ENCODE results near the gene PARD3.

PARD3 gene

GRCh38 chr10:34080485-34081346, 734.4 kb downstream of the PARD3 start:
- TF ChIP-seq, protein P1, sequence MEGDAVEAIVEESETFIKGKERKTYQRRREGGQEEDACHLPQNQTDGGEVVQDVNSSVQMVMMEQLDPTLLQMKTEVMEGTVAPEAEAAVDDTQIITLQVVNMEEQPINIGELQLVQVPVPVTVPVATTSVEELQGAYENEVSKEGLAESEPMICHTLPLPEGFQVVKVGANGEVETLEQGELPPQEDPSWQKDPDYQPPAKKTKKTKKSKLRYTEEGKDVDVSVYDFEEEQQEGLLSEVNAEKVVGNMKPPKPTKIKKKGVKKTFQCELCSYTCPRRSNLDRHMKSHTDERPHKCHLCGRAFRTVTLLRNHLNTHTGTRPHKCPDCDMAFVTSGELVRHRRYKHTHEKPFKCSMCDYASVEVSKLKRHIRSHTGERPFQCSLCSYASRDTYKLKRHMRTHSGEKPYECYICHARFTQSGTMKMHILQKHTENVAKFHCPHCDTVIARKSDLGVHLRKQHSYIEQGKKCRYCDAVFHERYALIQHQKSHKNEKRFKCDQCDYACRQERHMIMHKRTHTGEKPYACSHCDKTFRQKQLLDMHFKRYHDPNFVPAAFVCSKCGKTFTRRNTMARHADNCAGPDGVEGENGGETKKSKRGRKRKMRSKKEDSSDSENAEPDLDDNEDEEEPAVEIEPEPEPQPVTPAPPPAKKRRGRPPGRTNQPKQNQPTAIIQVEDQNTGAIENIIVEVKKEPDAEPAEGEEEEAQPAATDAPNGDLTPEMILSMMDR (IDR thresholded peaks at IDR 0.05; ENCODE audit: low read depth, low read length, missing control alignments) = no peak
- DNase-seq (ENCODE audit: low read depth) = no peak
- no peak overlapping the region for H3K4me3 ChIP-seq (ENCODE audit: low read depth, low read length)

- DNase-seq (ENCODE audit: low read depth) = no peak
- TF ChIP-seq, protein P1 (IDR thresholded peaks at IDR 0.05; ENCODE audit: low read depth, low read length, missing control alignments) = no peak
- H3K4me3 ChIP-seq (ENCODE audit: low read depth, low read length) = no peak overlapping the region
Measured at GRCh38 chr10:34079702-34080484, 735.2 kb downstream of the PARD3 start.

DNA sequence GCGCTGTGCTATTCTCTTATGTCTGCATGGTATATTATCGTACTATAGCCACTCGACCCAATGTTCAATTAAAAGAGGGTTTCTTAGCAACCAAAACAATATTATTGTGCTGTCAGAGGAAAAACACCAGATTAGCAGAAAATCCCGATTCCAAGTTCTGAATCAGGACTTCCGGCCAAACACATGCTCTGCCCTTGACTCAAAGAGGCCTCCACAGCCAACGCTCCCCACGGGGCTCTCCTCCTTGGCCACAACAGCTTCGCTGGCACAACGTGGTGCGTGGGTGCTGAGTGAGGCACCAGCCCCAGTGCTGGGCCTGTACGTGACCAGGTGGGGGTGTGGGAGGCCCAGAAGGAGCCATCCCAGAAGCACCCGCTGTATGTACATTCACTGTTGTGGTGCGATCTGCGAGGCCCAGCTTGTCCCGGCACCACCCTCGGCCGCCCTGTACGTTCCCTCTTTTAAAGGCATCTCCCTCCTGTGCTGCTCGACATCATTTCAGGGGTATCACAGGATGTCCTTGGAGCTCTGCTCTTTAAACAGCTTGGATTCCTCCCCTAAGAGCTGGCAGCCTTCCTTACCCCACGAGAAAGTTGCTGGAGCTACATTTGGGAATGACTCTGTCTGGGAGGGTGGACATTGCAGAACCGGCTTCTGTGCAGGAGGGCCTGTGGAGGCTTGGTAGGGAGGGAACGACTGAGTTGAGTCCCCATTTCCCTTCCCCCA, 736.2 kb downstream of the PARD3 start:
- TF ChIP-seq, protein P1 (IDR thresholded peaks at IDR 0.05; ENCODE audit: low read depth, low read length, missing control alignments) = no peak
- H3K4me3 ChIP-seq (ENCODE audit: low read depth, low read length) = no peak overlapping the region
- DNase-seq (ENCODE audit: low read depth) = no peak

DNA sequence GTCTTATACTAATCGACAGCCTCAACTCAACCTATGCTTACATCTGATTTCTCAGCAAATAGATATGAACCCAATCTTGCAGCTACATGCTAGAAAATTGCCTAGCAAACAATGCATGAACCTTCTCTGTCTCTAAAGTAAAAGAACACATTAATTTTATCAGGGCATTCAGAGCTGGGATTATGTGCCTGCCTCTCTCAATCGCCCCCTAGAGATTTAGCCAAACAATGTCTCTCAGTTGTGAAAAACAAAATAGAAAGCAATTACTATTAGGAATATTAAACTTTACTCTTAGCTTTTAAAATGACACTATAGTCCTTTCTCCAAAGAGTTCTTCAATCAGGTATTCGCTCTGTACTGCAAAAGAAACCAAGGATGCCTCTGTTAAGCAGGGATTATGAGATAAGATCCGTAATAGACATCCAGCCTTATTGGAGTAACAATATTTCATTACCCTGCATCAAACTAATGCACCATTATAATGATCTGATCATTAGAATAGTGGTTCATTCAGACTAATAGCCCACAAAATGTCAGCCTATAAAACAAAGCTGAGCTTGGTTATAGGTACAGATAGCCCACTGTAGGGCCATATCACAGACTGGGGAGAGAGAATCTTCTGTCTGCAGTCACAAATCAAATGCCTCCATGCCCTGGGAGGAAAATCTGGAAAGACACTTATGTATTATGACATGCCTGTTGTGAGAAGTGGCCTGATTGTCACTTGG, 736.9 kb downstream of the PARD3 start:
- no peak overlapping the region for H3K4me3 ChIP-seq (ENCODE audit: low read depth, low read length)
- no peak for DNase-seq (ENCODE audit: low read depth)
- TF ChIP-seq, protein P1 (IDR thresholded peaks at IDR 0.05; ENCODE audit: low read depth, low read length, missing control alignments) = no peak

DNA sequence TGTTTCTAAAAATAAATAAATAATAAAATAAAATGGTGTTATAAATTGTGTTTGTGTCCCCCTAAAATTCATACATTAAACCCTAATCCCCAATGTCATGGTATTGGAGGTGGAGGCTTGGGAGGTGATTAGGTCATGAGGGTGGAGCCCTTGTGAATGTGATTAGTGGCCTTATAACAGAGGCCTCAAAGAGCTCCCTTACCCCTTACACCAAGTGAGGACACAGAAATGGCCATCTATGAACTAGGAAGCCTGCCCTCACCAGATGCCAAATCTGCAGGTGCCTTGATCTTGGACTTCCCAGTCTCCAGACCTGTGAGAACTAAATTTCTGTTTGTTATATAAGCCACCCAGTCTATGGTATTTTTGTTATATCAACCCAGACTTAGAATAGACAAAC, 738.7 kb downstream of the PARD3 start:
- DNase-seq (ENCODE audit: low read depth) = no peak
- TF ChIP-seq, protein P1 (IDR thresholded peaks at IDR 0.05; ENCODE audit: low read depth, low read length, missing control alignments) = no peak
- no peak overlapping the region for H3K4me3 ChIP-seq (ENCODE audit: low read depth, low read length)

DNA sequence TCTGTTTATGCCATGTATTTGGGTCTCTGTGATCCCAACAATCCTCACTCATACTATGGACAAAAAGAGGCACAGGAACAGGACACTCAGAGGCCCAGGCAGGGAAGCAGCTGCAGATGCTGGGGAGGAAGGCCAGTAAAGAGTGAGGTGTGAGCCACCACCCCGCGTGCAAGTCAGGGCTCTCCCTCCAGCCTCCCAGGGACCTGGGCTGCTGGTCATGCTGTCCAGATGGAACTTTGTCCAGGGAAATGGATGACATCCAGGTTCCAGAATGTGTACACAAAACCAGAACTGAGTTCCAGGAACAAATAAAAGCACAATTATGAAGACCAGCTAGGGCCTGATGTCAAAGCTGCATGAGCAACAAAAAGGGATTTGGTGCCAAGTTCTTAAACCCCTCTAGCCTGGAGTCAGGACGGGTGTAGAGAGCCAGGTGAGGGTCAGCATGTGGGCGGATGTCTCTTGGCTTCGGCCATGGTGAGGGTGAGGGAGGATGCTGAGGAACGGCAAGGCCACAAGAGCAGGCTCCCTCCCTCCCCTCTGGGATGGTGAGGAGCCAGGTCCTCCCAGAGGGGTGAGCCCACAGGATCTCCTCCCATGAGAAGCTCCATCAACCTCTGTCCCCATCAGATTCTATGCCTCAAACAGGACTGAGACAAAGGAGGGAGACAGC, 739.7 kb downstream of the PARD3 start:
- TF ChIP-seq, protein P1 (IDR thresholded peaks at IDR 0.05; ENCODE audit: low read depth, low read length, missing control alignments) = no peak
- no peak overlapping the region for H3K4me3 ChIP-seq (ENCODE audit: low read depth, low read length)
- no peak for DNase-seq (ENCODE audit: low read depth)

Measured in GM12864 (cell line).